GM11168 (cell line): ENCODE data around the gene CFH.
"Not testable (repeated sequence)": the region's sequence is repeated elsewhere in the genome, so short reads cannot be mapped to it uniquely, and the experiment has no call there.

Source experiments
- in situ Hi-C: fragments of 300-500 bp; cut with MboI; formaldehyde crosslinking; loops from one replicate; pipeline ENCODE4 v1.12.0; 2022; ENCODE audit warnings: low sequenced_read_pairs; ENCODE audit not compliant: unreplicated experiment

Gene CFH

GRCh38 chr1:196734006-196734405 lies 82.2 kb downstream of the CFH start:
- in situ Hi-C loops: loop anchor here (25.0 kb wide), 2 partner anchors 328 to 628 kb away; partner anchors contain the start of gene F13B

GRCh38 chr1:196734460-196734859 lies 82.6 kb downstream of the CFH start:
- in situ Hi-C loops: loop anchor here (25.0 kb wide), 2 partner anchors 328 to 628 kb away; partner anchors contain the start of gene F13B

- in situ Hi-C loops: loop anchor here (25.0 kb wide), 2 partner anchors 324 to 624 kb away; partner anchors contain the start of gene F13B
Observed at GRCh38 chr1:196738730-196739129, 86.9 kb downstream of the CFH start.

GRCh38 chr1:196743244-196743643 lies 91.4 kb downstream of the CFH start:
- in situ Hi-C loops: loop anchor here (10.0 to 25.0 kb wide), 3 partner anchors 92 to 619 kb away; partner anchors contain the start of gene F13B

- in situ Hi-C loops: loop anchor here (10.0 kb wide), 1 partner anchor 80 kb away; no protein-coding TSS in a partner anchor
Observed at GRCh38 chr1:196765019-196765740, 113.3 kb downstream of the CFH start.

- in situ Hi-C loops: loop anchor here (10.0 kb wide), 1 partner anchor 75 kb away; no protein-coding TSS in a partner anchor
Observed at GRCh38 chr1:196769823-196770222, 118.0 kb downstream of the CFH start.

GRCh38 chr1:196773713-196774112 lies 121.9 kb downstream of the CFH start:
- in situ Hi-C loops: no loop called here

- in situ Hi-C loops: no loop called here
Observed at GRCh38 chr1:196774175-196774574, 122.3 kb downstream of the CFH start.

- in situ Hi-C loops: no loop called here
Observed at GRCh38 chr1:196774603-196775002, 122.8 kb downstream of the CFH start, which contains the start of gene CFHR3. Gene CFHR3, plus strand, starts transcription at chr1:196774840. Its CDS starts 47 bp downstream, at chr1:196774887.

GRCh38 chr1:196777603-196778002 lies 125.8 kb downstream of the CFH start:
- in situ Hi-C loops: no loop called here

GRCh38 chr1:196779093-196779492 lies 127.2 kb downstream of the CFH start:
- in situ Hi-C loops: no loop called here

- in situ Hi-C loops: not testable (repeated sequence)
Observed at GRCh38 chr1:196791252-196791651, 139.4 kb downstream of the CFH start.

GRCh38 chr1:196794103-196794502 lies 142.3 kb downstream of the CFH start:
- in situ Hi-C loops: not testable (repeated sequence)
